Vagina (tissue), 2 donors: ENCODE measurements around the gene IGLL5. TPM values are rescaled to one million over a fixed set of nuclear protein-coding genes. Genes with fewer than 3 reads are reported as not detected.
"Not testable (repeated sequence)": the region's sequence is repeated elsewhere in the genome, so short reads cannot be mapped to it uniquely, and the experiment has no call there.

Experiments
- DNase-seq, 2 donors: peaks; one replicate each; pipeline ENCODE4 v3.0.0-alpha.2; 2017; ENCODE audit errors: extremely low spot score in 2 of 2
- H3K27ac ChIP-seq: fragments of 200-600 bp; sonication (generic); one replicate; pipeline ENCODE4 v1.5.1; 2019
- H3K27me3 ChIP-seq: fragments of 200-600 bp; sonication (generic); one replicate; pipeline ENCODE4 v1.5.1; 2019
- H3K36me3 ChIP-seq, 2 donors: fragments of 200-600 bp; sonication (generic); one replicate each; pipeline ENCODE4 v1.5.1; 2017 to 2019
- H3K4me1 ChIP-seq: fragments of 200-600 bp; sonication (generic); one replicate; pipeline ENCODE4 v1.5.1; 2019
- H3K4me3 ChIP-seq, 2 donors: fragments of 200-600 bp; sonication (generic); 1 replicate in 1 of 2; 2 replicates in 1 of 2; pipeline ENCODE4 v1.5.1; 2016 to 2019
- H3K9me3 ChIP-seq: fragments of 200-600 bp; sonication (generic); one replicate; pipeline ENCODE4 v1.5.1; 2019
- POLR2A ChIP-seq, 2 donors: fragments of 450-650 bp; IDR thresholded peaks; one replicate each; pipeline ENCODE4 v1.6.1; 2017; ENCODE audit warnings: antibody characterized with exemption in 2 of 2, mild to moderate bottlenecking in 2 of 2, moderate library complexity in 2 of 2
- POLR2AphosphoS5 ChIP-seq, 2 donors: sonication (generic); formaldehyde crosslinking; IDR thresholded peaks; one replicate each; pipeline ENCODE4 v1.9.0; 2017; ENCODE audit warnings: antibody characterized with exemption in 2 of 2, mild to moderate bottlenecking in 2 of 2, low read depth in 1 of 2; ENCODE audit not compliant: insufficient read depth in 1 of 2
- intact Hi-C: fragments of 100-400 bp; cut with DNase I; formaldehyde crosslinking; loops from one replicate; pipeline ENCODE4 v1.15.1; 2023
- total RNA-seq: library from RNA; depleted of rRNA; stranded (reverse); fragments of >200 nt; gene quantifications from one replicate; pipeline ENCODE4 v1.2.3, GENCODE V29; 2016
- TF ChIP-seq, protein P1 (sequence below), 3 experiments: fragments of 450-650 bp in 2 of 3; fragments of 200-600 bp in 1 of 3; sonication (generic) in 1 of 3; IDR thresholded peaks; one replicate each; pipeline ENCODE4 v1.5.1; 2017 to 2019; ENCODE audit warnings: antibody characterized with exemption in 3 of 3, mild to moderate bottlenecking in 2 of 3, moderate library complexity in 2 of 3

Gene IGLL5
- total RNA-seq, 1 donor from 2014 or later: 1.7 TPM

DNA sequence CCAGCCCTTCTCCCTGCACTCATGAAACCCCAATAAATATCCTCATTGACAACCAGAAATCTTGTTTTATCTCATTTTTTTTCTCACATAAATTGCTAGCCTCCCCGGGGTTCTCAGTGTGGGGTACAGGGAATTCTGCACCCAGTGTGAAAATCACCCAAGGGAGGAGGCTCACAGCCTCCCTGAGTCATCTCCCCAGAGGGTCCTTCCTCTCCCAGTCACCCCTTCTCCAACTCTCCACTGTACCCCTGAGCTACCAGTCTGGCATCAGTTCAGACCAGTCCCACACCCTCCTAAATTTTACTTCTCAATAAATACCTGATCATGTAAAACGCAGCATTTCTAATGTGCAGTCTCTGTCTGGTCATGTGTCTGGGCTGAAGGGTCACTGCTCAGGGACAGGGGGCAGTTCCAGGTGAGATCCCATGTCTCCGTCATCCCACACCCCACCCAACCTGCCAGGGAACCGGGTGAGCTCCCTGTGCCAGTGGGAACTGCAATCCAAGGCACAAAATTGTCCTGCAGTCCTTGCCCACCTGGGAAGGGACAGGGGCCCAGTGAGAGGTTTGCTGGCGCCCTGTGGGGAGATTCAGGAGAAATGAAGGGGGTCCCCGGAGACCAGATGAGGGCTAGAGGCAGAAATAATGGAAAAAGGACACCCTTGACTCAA lies 8.3 kb downstream of the IGLL5 start:
- intact Hi-C loops: no loop called here
- TF ChIP-seq POLR2A (IDR thresholded peaks at IDR 0.05) (no peak), POLR2AphosphoS5 (IDR thresholded peaks at IDR 0.05; ENCODE audit: insufficient read depth in 1 of 2, low read depth in 1 of 2) (no peak)
- TF ChIP-seq, protein P1, sequence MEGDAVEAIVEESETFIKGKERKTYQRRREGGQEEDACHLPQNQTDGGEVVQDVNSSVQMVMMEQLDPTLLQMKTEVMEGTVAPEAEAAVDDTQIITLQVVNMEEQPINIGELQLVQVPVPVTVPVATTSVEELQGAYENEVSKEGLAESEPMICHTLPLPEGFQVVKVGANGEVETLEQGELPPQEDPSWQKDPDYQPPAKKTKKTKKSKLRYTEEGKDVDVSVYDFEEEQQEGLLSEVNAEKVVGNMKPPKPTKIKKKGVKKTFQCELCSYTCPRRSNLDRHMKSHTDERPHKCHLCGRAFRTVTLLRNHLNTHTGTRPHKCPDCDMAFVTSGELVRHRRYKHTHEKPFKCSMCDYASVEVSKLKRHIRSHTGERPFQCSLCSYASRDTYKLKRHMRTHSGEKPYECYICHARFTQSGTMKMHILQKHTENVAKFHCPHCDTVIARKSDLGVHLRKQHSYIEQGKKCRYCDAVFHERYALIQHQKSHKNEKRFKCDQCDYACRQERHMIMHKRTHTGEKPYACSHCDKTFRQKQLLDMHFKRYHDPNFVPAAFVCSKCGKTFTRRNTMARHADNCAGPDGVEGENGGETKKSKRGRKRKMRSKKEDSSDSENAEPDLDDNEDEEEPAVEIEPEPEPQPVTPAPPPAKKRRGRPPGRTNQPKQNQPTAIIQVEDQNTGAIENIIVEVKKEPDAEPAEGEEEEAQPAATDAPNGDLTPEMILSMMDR (IDR thresholded peaks at IDR 0.05): no peak
- DNase-seq: no peak
- no peaks in the 10 kb centered on the region for H3K27me3 ChIP-seq
- no peaks in the 10 kb centered on the region for H3K4me1 ChIP-seq
- no peak overlapping the region for H3K27ac ChIP-seq
- H3K4me3 ChIP-seq: no peak overlapping the region
- H3K36me3 ChIP-seq: no peaks in the 10 kb centered on the region
- H3K9me3 ChIP-seq: no peaks in the 10 kb centered on the region

DNA sequence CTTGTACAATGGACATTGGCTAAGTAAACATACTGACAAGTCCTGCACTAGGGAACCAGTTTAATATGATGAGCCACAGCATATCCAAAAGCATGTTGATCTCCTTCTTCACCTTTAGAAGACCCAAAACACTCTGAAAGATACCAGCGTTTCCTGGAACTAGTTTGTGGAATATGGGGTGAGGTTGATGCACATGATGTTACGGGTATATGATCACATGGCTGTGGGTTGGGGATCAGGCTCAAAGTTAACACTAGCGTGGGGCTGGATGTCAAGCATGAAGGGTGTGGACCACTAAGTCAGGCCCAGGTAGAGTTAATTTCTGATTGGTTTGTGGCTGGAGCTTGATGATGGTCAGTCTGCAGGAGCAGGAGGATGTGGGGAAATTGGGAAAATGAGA lies 9.0 kb downstream of the IGLL5 start:
- Histone ChIP-seq H3K36me3 (no peaks in the 10 kb centered on the region), H3K9me3 (no peaks in the 10 kb centered on the region), H3K27me3 (no peaks in the 10 kb centered on the region), H3K4me3 (no peak overlapping the region), H3K27ac (no peak overlapping the region), H3K4me1 (no peaks in the 10 kb centered on the region)
- DNase-seq: no peak
- intact Hi-C loops: no loop called here
- no peak for TF ChIP-seq POLR2AphosphoS5 (IDR thresholded peaks at IDR 0.05; ENCODE audit: insufficient read depth in 1 of 2, low read depth in 1 of 2)
- no peak for TF ChIP-seq POLR2A (IDR thresholded peaks at IDR 0.05)
- TF ChIP-seq, protein P1 (IDR thresholded peaks at IDR 0.05): no peak

DNA sequence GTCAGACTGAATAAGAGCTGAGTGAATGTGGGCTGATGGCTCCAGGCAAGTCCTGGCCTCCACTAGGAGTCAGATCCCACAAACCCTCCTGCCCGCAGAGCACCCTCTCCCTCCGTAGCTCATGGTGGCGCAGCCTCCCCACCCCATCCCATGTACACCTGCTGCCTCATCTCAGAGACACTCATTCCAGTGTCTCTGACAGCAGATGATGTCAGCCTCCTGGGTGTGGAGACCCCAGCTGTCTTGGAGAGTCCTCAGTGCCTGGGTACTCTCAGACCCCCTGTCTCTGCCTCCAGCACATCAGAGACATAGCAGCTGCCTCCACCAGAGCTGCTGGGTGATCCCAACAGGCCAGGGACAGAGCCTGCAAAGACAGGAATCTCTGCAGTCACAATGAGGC lies 9.5 kb downstream of the IGLL5 start:
- intact Hi-C loops: no loop called here
- TF ChIP-seq POLR2A (IDR thresholded peaks at IDR 0.05): no peak
- TF ChIP-seq, protein P1 (IDR thresholded peaks at IDR 0.05): no peak
- TF ChIP-seq POLR2AphosphoS5 (IDR thresholded peaks at IDR 0.05; ENCODE audit: insufficient read depth in 1 of 2, low read depth in 1 of 2): no peak
- Histone ChIP-seq H3K27me3 (no peaks in the 10 kb centered on the region), H3K27ac (no peak overlapping the region), H3K9me3 (no peaks in the 10 kb centered on the region), H3K4me1 (no peaks in the 10 kb centered on the region), H3K4me3 (no peak overlapping the region), H3K36me3 (no peaks in the 10 kb centered on the region)
- no peak for DNase-seq

DNA sequence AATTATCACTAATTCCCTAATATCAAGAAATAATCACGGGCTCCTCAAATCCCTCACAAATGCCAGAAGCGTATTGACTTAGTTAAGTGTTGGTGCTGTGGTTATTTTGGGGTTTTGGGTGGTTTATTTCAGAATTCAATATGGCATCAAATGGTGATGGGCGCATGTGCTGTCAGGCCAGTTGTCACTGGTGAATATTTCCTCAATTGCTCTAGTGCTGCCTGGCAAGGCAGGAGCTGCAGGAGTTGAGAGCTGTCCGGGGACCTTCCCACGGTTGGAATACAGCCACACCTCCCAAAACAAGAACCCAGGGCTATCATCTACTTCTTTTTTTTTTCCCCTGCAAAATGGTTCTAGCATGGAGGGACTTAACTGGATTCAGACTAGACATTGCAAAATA lies 10.3 kb downstream of the IGLL5 start:
- no peaks in the 10 kb centered on the region for H3K4me1 ChIP-seq
- no peak overlapping the region for H3K27ac ChIP-seq
- no peak overlapping the region for H3K4me3 ChIP-seq
- H3K9me3 ChIP-seq: no peaks in the 10 kb centered on the region
- H3K36me3 ChIP-seq: no peaks in the 10 kb centered on the region
- no peak for DNase-seq
- intact Hi-C loops: no loop called here
- TF ChIP-seq, protein P1 (IDR thresholded peaks at IDR 0.05): no peak
- TF ChIP-seq POLR2A (IDR thresholded peaks at IDR 0.05) (no peak), POLR2AphosphoS5 (IDR thresholded peaks at IDR 0.05; ENCODE audit: insufficient read depth in 1 of 2, low read depth in 1 of 2) (no peak)
- H3K27me3 ChIP-seq: no peaks in the 10 kb centered on the region

DNA sequence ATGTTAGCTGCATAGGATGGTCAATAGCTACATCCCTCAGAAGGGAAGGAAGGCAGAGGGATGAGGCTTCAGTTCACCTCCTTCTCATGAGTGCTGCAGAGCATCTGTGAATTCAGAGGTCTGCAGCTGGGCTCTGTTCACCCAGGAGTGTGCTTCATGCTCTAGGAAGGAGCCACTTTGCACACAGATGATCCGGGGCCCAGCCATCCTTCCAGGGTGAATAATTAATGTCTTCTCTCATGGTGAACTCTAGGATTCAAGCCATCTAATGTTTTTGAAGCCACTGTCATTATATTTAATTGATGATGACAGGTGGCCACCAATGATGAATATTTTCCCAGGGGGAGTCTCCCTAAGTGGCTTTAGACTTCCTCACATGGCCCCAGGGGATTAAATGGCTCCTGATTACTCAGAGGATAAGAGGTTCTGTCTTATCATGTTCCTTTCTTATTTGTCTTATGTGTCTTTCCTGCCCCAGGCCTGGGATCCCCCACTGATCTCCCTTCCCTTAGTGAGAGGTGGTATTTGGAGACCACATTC lies 10.9 kb downstream of the IGLL5 start:
- H3K4me3 ChIP-seq, intact Hi-C loops, H3K9me3 ChIP-seq, DNase-seq, H3K4me1 ChIP-seq, H3K36me3 ChIP-seq, H3K27me3 ChIP-seq, H3K27ac ChIP-seq: not testable (repeated sequence)

DNA sequence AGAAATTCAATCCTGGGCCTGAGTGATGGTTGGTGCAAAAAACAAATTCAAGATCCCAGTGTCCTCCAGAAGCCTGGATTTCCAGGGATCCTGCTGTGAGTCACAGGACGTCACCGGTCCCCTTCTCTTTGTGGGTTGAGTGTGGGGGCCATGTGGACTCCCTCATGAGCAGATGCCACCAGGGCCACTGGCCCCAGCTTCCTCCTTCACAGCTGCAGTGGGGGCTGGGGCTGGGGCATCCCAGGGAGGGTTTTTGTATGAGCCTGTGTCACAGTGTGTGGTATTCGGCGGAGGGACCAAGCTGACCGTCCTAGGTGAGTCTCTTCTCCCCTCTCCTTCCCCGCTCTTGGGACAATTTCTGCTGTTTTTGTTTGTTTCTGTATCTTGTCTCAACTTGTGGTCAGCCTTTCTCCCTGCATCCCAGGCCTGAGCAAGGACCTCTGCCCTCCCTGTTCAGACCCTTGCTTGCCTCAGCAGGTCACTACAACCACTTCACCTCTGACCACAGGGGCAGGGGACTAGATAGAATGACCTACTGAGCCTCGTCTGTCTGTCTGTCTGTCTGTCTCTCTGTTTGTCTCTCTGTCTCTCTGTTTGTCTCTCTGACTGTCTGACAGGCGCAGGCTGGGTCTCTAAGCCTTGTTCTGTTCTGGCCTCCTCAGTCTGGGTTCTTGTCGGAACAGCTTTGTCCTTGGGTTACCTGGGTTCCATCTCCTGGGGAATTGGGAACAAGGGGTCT lies 11.9 kb downstream of the IGLL5 start:
- H3K36me3 ChIP-seq, intact Hi-C loops, H3K9me3 ChIP-seq, H3K27ac ChIP-seq, DNase-seq, H3K4me1 ChIP-seq, H3K4me3 ChIP-seq, H3K27me3 ChIP-seq: not testable (repeated sequence)

DNA sequence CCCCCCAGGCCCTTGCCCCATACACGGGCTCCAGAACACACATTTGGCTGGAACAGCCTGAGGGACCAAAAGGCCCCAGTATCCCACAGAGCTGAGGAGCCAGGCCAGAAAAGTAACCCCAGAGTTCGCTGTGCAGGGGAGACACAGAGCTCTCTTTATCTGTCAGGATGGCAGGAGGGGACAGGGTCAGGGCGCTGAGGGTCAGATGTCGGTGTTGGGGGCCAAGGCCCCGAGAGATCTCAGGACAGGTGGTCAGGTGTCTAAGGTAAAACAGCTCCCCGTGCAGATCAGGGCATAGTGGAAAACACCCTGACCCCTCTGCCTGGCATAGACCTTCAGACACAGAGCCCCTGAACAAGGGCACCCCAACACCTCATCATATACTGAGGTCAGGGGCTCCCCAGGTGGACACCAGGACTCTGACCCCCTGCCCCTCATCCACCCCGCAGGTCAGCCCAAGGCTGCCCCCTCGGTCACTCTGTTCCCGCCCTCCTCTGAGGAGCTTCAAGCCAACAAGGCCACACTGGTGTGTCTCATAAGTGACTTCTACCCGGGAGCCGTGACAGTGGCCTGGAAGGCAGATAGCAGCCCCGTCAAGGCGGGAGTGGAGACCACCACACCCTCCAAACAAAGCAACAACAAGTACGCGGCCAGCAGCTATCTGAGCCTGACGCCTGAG lies 13.1 kb downstream of the IGLL5 start:
- H3K27me3 ChIP-seq, H3K27ac ChIP-seq, H3K4me1 ChIP-seq, DNase-seq, H3K9me3 ChIP-seq, H3K36me3 ChIP-seq, intact Hi-C loops, H3K4me3 ChIP-seq: not testable (repeated sequence)
